HCT116 (cell line): ENCODE measurements around the gene DNMT3A.

Experiments used
- CTCF ChIP-seq, 3 experiments: fragments of 200-600 bp in 1 of 3; sonication (generic) in 1 of 3; IDR thresholded peaks in 2 of 3; conservative IDR thresholded peaks in 1 of 3; 2 replicates each; pipeline ENCODE4 v1.5.1; 2012 to 2017; ENCODE audit warnings: low read depth in 2 of 3, low read length in 2 of 3, antibody characterized with exemption in 1 of 3, borderline replicate concordance in 1 of 3, control low read depth in 1 of 3, mild to moderate bottlenecking in 1 of 3, mixed read lengths in 1 of 3, mixed run types in 1 of 3, moderate library complexity in 1 of 3; ENCODE audit not compliant: insufficient read depth in 1 of 3
- POLR2AphosphoS5 ChIP-seq: IDR thresholded peaks from 2 replicates; pipeline ENCODE4 v1.6.1; 2011; ENCODE audit warnings: mild to moderate bottlenecking, low read depth, low read length, moderate library complexity

DNA sequence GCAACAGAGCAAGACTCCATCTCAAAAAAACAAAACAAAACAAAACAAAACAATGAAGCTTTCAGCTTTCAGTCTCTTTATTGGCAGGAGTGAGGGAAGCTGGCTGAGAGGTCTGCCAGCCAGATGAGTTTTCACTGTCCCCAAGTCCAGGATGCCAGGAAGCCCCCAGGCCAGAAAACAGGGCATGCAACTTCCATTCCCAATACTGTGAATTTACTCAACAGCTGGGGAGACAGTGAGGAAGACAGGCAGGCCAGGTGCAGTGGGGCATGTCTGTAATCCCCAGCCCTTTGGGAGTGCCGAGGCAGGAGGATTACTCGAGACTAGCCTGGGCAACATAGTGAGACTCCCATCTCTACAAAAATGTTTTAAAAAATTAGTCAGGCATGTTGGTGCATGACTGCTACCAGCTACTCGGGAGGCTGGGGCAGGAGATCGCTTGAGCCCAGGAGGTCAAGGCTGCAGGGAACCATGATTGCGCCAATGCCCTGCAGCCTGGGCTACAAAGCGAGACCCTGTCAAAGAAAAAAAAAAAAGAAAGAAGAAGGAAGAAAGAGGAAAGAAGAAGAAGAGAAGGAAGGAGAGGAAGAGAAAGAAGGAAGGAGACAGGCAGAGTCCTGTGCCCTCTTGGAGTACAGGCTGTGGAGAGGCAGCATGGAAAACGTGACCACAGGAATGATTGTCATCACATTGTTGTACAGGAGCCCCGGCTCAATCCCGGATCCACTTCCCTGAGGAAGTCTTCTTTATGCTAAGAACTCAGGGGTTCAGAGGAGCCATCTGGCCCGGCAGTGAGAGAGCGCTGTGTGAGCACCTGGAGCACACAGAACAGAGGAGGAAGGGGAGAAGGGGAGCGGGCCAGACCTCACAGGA, 144.2 kb downstream of the DNMT3A start:
- no peak for TF ChIP-seq POLR2AphosphoS5
- no peak for TF ChIP-seq CTCF (IDR thresholded peaks at IDR 0.05 in 2 of 3, conservative IDR thresholded peaks at IDR 0.05 in 1 of 3; ENCODE audit: borderline replicate concordance in 1 of 3, insufficient read depth in 1 of 3, low read depth in 2 of 3, low read length in 2 of 3)
